GM23338 (cell line): Measurements from ENCODE around the gene BECN2.

Experiments
- CTCF ChIP-seq, 2 experiments: fragments of 200-600 bp in 1 of 2; sonication (generic) in 1 of 2; conservative IDR thresholded peaks; 2 replicates each; pipeline versions ENCODE4 v1.5.1 to v1.6.1; 2016 to 2017; ENCODE audit warnings: antibody characterized with exemption in 2 of 2, low read depth in 2 of 2, mild to moderate bottlenecking in 2 of 2, moderate library complexity in 1 of 2
- EZH2 ChIP-seq: fragments of 200-600 bp; sonication (generic); IDR thresholded peaks from one replicate; pipeline ENCODE4 v1.8.0; 2017; ENCODE audit warnings: antibody characterized with exemption, mild to moderate bottlenecking, low read depth; ENCODE audit not compliant: unreplicated experiment
- EZH2phosphoT487 ChIP-seq: fragments of 200-600 bp; sonication (generic); IDR thresholded peaks from one replicate; pipeline ENCODE4 v1.8.1; 2018; ENCODE audit warnings: antibody characterized with exemption; ENCODE audit not compliant: unreplicated experiment
- POLR2AphosphoS5 ChIP-seq: IDR thresholded peaks from 2 replicates; pipeline ENCODE4 v1.6.1; 2016; ENCODE audit warnings: antibody characterized with exemption, low read depth

GRCh38 chr1:241924080-241924808 is 33.3 kb upstream of the BECN2 start:
- TF ChIP-seq CTCF (conservative IDR thresholded peaks at IDR 0.05; ENCODE audit: low read depth in 2 of 2), result no peak
- TF ChIP-seq POLR2AphosphoS5, result no peak
- no peak for TF ChIP-seq EZH2
- TF ChIP-seq EZH2phosphoT487, result no peak
